GM12892 (cell line): Measurements from ENCODE around the gene SAP30BP.

Source experiments
- POLR2A ChIP-seq: IDR thresholded peaks from 2 replicates; pipeline ENCODE4 v1.6.1; 2011; ENCODE audit warnings: low read depth, low read length, control low read depth
- POLR2AphosphoS5 ChIP-seq: IDR thresholded peaks from 2 replicates; pipeline ENCODE4 v1.6.1; 2011; ENCODE audit warnings: low read depth, low read length, control low read depth
- TAF1 ChIP-seq: IDR thresholded peaks from 2 replicates; pipeline ENCODE4 v1.6.1; 2011; ENCODE audit warnings: low read depth, mild to moderate bottlenecking, control low read depth, low read length, borderline replicate concordance

GRCh38 chr17:75649687-75650086 is 17.5 kb upstream of the SAP30BP start:
- no peak for TF ChIP-seq POLR2A
- no peak for TF ChIP-seq TAF1
- no peak for TF ChIP-seq POLR2AphosphoS5
